ENCODE results near the gene CPNE5. TPM values are rescaled to one million over a fixed set of nuclear protein-coding genes. Genes with fewer than 3 reads are reported as not detected.

Gene CPNE5
- total RNA-seq, 1 donor from 2014 or later: not detected

GRCh38 chr6:36788768-36789167 lies 50.5 kb downstream of the CPNE5 start:
- Mint-ChIP-seq H3K36me3 (no peaks in the 10 kb centered on the region), H3K27ac (no peak overlapping the region), H3K4me3 (peak overlapping the region; percentile 9), H3K4me1 (peaks cover 57% of the 10 kb centered on the region), H3K9me3 (no peaks in the 10 kb centered on the region), H3K27me3 (ENCODE audit: insufficient read depth, low read depth) (peaks cover 12% of the 10 kb centered on the region)
- Histone ChIP-seq H4K20me1 (ENCODE audit: low read depth) (no peaks in the 10 kb centered on the region), H3K27me3 (no peaks in the 10 kb centered on the region), H3K4me2 (peak overlapping the region; percentile 9), H3F3A (ENCODE audit: low read depth) (peaks cover 27% of the 10 kb centered on the region), H3K79me2 (ENCODE audit: low read depth) (no peaks in the 10 kb centered on the region), H3K27ac (no peak overlapping the region), H3K36me3 (no peaks in the 10 kb centered on the region), H3K4me3 (no peak overlapping the region), H2AFZ (replicated peaks) (no peak overlapping the region), H3K9me3 (ENCODE audit: low read depth) (no peaks in the 10 kb centered on the region), H3K4me1 (peaks cover 16% of the 10 kb centered on the region), H3K9ac (no peak overlapping the region)
- TF ChIP-seq EZH2 (IDR thresholded peaks at IDR 0.05): no peak
- TF ChIP-seq EZH2phosphoT487 (IDR thresholded peaks at IDR 0.05): no peak
- TF ChIP-seq, protein P1, sequence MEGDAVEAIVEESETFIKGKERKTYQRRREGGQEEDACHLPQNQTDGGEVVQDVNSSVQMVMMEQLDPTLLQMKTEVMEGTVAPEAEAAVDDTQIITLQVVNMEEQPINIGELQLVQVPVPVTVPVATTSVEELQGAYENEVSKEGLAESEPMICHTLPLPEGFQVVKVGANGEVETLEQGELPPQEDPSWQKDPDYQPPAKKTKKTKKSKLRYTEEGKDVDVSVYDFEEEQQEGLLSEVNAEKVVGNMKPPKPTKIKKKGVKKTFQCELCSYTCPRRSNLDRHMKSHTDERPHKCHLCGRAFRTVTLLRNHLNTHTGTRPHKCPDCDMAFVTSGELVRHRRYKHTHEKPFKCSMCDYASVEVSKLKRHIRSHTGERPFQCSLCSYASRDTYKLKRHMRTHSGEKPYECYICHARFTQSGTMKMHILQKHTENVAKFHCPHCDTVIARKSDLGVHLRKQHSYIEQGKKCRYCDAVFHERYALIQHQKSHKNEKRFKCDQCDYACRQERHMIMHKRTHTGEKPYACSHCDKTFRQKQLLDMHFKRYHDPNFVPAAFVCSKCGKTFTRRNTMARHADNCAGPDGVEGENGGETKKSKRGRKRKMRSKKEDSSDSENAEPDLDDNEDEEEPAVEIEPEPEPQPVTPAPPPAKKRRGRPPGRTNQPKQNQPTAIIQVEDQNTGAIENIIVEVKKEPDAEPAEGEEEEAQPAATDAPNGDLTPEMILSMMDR (IDR thresholded peaks at IDR 0.05): no peak
- DNase-seq (ENCODE audit: low spot score): no peak

DNA sequence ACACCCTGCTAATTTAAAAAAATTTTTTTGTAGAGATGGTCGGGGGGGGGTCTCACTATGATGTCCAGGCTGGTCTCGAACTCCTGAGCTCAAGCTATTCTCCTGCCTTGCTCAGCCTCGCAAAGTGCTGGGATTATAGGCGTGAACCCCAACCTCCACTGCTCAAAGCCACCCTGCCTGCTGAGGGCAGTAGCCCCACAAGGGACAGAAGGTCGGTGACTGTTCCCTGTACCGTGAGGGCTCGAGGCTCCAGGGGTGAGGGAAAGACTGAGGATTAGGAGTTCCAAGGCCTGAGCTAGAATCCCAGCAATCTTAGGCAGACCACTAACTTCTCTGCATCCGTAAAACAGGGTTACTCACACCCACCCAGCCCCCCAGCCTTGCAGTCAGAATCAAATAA lies 51.1 kb downstream of the CPNE5 start:
- Histone ChIP-seq H3K9me3 (ENCODE audit: low read depth) (no peaks in the 10 kb centered on the region), H3K4me2 (no peak overlapping the region), H3K36me3 (no peaks in the 10 kb centered on the region), H3K79me2 (ENCODE audit: low read depth) (no peaks in the 10 kb centered on the region), H3K9ac (no peak overlapping the region), H3K4me1 (peaks cover 11% of the 10 kb centered on the region), H3F3A (ENCODE audit: low read depth) (peaks cover 21% of the 10 kb centered on the region), H3K4me3 (no peak overlapping the region), H4K20me1 (ENCODE audit: low read depth) (no peaks in the 10 kb centered on the region), H3K27ac (no peak overlapping the region), H3K27me3 (no peaks in the 10 kb centered on the region), H2AFZ (replicated peaks) (no peak overlapping the region)
- Mint-ChIP-seq H3K4me1 (peaks cover 52% of the 10 kb centered on the region), H3K9me3 (no peaks in the 10 kb centered on the region), H3K36me3 (no peaks in the 10 kb centered on the region), H3K27ac (no peak overlapping the region), H3K4me3 (no peak overlapping the region), H3K27me3 (ENCODE audit: insufficient read depth, low read depth) (peaks cover 14% of the 10 kb centered on the region)
- TF ChIP-seq, protein P1 (IDR thresholded peaks at IDR 0.05): no peak
- no peak for TF ChIP-seq EZH2 (IDR thresholded peaks at IDR 0.05)
- no peak for TF ChIP-seq EZH2phosphoT487 (IDR thresholded peaks at IDR 0.05)
- no peak for DNase-seq (ENCODE audit: low spot score)

DNA sequence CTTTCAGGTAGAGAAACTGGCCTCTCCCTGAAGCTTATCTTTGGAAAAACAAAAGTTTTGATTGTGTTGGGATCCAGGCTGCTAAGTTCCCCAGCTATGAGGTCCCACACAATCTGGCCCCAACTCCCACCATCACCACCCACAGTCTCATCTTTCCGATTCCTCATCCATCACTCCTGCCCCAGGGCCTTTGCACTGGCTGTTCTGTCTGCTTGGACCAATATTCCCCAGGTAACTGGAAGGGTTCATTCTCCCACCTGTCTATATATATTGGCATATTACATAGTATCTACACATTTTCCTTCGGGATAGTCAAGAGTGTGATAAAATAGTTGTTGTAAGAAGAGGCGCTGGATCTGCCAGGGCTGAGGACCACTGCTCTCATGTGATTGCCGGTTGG lies 52.0 kb downstream of the CPNE5 start:
- peaks cover 47% of the 10 kb centered on the region for H3K4me1 Mint-ChIP-seq
- Histone ChIP-seq H2AFZ (replicated peaks) (no peak overlapping the region), H3K36me3 (no peaks in the 10 kb centered on the region), H3K4me2 (no peak overlapping the region), H3K27ac (no peak overlapping the region), H3K79me2 (ENCODE audit: low read depth) (no peaks in the 10 kb centered on the region), H3K4me1 (peaks cover 8% of the 10 kb centered on the region), H4K20me1 (ENCODE audit: low read depth) (no peaks in the 10 kb centered on the region), H3K9me3 (ENCODE audit: low read depth) (no peaks in the 10 kb centered on the region), H3F3A (ENCODE audit: low read depth) (peaks cover 19% of the 10 kb centered on the region), H3K27me3 (no peaks in the 10 kb centered on the region), H3K4me3 (no peak overlapping the region), H3K9ac (no peak overlapping the region)
- no peak for DNase-seq (ENCODE audit: low spot score)
- no peaks in the 10 kb centered on the region for H3K9me3 Mint-ChIP-seq
- peak overlapping the region; percentile 28 for H3K4me3 Mint-ChIP-seq
- TF ChIP-seq, protein P1 (IDR thresholded peaks at IDR 0.05): no peak
- no peak for TF ChIP-seq EZH2 (IDR thresholded peaks at IDR 0.05)
- no peak for TF ChIP-seq EZH2phosphoT487 (IDR thresholded peaks at IDR 0.05)
- H3K27me3 Mint-ChIP-seq (ENCODE audit: insufficient read depth, low read depth): peaks cover 14% of the 10 kb centered on the region
- no peak overlapping the region for H3K27ac Mint-ChIP-seq
- no peaks in the 10 kb centered on the region for H3K36me3 Mint-ChIP-seq
